DMS53 treated with DMSO at 0.1 percent for 48 hours (cell line): ENCODE data around the gene NES.
A peak's percentile ranks its signal among the peaks of the same experiment; 100 is the strongest.
"Not testable (repeated sequence)": the region's sequence is repeated elsewhere in the genome, so short reads cannot be mapped to it uniquely, and the experiment has no call there.

Experiments
- DNase-seq: peaks from one replicate; lab custom pipeline; 2025; ENCODE audit not compliant: unreplicated experiment; lab: John Stamatoyannopoulos, UW

Gene NES

DNA sequence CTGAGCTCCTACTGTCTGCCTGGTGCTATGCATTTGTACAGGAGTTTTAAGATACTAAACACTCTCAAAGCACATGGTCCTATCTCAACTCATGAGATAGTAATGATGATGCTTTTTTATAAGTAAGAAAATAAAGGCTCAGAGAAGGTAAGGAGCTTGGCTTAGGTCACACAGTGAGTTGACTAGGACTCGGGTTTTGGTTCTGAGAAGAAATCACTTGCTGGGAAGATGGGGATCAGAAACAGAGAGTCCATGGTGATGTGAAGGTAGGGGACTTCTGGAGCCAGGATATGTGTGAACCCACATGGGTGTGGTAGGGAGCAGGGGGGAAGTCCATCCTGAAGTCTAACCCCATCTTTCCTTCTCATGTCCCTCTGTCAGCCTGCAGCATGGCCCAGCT, 31.5 kb downstream of the NES start:
- no peak for DNase-seq

DNA sequence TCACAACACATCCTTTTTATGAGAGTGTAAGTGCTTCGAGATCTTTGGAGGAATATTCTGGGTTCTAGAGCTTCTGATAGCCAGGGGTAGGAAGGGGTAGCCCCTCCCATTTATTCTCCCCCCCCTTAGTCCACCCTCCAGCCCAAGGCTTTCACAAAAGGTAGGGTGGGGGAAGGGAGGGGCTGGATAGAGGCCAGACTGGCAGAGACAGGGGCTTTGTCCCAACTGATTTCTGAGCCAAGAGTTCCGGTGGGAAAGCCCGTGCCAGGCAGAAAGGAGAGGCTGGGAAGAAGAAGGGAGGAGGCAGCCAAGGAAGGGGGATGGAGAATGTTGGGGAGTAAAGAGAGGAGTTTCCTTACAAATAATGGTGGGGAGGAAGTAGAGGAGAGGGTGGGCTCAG, 32.2 kb downstream of the NES start:
- no peak for DNase-seq

DNA sequence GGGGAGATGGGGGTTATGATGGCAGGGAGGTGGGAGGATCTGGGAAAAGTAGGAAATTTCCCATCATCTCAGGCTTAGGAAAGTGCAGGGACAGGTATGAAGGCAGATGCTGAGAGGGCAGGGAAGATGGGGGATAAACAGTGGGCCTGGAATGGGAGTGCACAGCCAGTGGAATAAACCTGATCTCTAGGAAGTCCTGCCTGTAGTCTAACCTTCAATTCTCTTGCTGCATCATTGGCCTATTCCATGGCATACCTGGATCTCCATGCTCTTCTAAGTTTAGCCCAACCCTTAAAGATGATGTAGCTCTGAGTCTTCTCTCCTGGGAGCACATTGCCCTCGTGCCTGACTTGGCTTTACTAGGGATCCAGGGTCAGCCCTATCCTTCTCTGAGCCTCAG, 32.6 kb downstream of the NES start:
- no peak for DNase-seq

DNA sequence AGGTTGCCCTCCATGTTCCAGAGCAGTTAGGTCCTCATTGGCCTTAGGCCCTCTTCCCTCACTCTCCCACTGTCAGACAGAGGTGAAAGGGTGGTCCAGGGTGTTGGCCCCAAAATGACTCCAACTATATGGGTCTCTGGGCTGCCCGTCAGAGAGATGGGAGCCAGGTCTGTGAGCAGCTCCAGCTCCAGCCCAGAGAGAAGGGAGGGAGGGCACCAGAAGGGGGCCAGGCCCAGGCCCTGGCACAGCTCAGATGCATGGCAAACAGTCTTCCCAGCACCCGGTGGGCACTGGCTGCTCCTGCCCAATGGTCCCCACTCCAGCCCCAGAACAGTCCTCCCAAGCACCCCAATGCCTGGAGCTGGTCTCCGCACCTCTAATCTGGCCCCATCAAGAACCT, 33.1 kb downstream of the NES start:
- DNase-seq, result no peak

DNA sequence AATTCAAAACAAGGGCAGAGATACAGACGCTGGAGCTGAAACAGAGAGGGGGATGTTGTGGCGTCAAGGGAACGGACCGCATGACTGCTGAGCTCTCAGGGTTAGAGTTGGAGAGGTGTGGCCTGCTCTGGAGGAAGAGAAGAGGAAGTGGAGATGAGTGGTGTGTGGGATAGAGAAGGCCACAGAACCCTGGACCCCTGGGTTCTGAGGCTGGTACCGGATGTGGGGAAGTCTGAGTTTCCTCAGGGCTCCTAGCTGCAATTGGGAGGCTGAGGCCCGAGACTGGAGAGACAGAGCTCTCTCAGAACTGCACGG, 33.5 kb downstream of the NES start:
- no peak for DNase-seq

DNA sequence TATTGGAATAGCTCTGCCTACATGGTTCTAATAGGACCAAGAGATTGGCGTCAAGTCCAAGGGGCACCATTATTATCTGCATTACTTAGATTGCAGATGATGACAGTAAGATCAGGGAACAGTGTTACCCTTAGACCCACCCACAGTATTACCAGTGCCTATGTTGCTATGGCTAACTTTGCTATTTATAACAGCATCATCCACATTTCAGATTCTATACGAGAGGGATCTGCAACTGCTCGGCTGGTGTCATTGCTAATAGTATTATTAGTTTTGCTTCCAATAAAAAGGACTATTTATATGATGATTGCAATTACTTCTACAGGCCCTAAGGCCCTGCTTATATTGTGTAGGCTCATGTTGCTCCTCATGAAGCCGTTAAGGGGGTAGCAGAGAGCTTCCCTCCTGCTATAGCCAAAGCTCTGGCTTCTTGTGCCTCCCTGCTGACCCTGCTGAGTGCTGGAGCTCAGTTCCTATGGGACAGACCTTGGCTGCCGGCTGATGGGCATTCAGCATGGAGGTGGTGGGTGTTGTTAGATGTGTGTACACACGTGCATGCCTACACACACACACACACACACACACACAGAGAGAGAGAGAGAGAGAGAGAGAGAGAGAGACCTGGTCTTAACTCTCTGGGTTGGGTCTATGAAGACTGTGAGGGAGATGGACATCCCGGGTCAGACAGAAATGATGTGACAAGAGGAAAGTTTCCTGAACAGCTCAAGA, 34.0 kb downstream of the NES start:
- DNase-seq, result no peak

DNA sequence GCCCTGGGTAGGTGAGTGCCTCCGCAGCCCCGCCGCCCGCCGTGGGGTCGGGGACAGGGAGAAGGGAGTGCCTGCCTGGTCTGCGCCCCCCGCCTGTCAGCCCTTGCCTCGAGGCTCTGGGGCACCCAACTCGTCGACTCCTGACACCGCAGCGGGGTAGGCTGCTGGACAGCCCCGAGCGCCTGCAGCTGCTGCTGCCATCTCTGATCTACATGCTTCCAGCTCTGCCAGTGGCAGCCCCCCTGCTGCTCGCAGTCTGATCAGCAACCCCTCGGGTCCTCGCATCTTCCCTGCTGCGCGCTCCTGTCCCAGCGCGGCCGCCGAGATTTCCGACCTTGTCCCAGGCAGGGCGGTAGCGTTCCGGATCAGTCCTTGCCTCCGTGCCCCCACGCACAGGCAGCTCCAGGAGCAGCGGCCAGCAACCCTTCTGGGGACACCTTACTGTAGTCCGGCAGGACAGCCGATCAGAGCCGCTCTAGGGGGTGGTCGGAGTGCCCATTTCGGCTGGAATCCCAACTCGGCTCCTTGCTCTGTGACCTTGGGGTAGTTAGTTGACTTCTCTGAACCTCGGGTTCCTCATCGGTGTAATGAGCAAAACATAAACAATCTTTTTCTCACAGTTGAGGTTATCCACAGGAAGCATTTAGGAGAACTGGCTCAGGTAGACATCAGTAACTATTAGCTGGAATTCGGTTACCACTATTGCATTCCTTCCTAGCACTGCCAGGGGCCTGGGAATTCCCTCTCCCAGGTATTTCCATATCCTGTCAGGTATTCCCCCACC, 34.8 kb downstream of the NES start:
- no peak for DNase-seq

DNA sequence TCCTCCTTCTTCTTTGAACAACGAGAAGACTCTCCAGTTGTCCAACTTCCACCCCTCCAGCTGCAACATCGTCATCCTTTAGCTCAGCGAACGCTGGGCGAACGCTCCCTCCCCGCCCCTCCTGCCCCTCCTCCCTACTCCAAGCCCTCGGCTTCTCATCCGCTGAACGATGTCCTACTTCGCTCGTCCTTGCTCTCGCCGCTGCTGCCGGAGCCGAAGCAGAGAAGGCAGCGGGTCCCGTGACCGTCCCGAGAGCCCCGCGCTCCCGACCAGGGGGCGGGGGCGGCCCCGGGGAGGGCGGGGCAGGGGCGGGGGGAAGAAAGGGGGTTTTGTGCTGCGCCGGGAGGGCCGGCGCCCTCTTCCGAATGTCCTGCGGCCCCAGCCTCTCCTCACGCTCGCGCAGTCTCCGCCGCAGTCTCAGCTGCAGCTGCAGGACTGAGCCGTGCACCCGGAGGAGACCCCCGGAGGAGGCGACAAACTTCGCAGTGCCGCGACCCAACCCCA, 35.4 kb downstream of the NES start, which contains the start of gene BCAN:
Gene BCAN, plus strand, starts transcription at position 357 of the 504 bp plus-strand sequence. CDS start 3,938 bp downstream, outside the sequence.
- DNase-seq, result peak; percentile 46

DNA sequence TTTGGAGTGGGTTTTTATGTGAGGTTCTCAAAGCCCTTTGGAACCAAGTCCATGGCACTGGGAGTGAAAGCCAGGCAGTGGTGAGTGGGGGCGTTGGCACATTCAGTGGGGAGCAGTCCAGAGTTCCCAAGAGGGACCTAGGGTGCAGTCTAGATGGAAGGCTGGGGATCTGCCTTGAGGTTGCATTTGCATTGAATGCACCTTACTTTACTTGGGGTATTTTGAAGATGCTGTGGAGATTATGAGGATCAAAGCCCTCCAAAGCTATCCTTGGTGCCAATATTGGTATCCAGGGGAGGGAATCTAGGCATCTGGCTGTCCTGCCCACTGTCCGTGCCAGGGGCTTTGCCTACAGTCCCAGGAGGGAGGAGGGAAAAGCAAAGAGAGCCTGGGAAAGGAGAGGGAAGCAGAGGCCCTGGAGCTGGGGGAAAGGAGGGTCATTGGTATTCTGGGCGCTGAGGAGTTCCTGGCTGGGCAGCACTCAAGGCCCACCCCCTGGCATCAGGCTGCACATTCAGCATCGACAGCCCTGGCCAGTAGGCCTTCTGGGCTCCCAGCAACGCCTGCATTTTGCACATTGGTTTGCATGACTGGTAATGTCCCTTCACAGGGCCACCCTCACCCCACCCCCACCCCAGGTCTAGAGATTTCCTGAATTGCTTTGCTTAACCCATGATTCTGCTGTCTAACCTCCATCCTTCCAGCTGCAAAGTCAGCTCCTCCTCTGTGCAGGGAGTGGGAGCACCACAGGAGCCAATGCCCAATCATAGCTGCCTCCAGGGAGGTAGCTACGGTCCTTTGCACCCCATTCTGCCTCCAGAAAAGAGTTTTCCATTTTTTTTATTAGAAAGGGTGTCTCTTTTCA, 36.1 kb downstream of the NES start:
- no peak for DNase-seq

DNA sequence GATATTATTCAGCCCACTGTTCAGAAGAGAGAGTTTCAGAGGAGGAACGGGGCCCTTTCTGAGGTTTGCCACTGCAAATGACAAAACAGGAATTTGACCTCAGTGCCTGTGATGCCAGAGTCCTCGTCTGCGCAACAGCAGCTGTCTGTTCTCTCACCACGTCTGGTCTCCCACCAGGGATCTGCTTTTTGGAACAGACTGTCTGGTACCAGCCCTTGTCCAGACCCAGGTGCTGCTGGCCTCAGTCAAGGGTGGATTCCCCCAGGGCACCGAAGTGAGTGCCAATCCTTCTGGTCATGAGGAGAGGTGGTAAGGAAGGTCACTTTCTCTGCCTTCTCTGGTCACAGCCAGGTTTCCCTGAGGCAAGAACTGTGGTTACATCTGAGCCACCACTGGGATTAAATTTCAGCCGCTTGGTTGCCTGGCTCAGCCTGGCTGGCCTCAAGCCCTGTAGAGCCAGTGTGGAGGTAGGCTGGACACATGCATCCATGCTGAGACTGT, 37.6 kb downstream of the NES start:
- DNase-seq, result no peak

DNA sequence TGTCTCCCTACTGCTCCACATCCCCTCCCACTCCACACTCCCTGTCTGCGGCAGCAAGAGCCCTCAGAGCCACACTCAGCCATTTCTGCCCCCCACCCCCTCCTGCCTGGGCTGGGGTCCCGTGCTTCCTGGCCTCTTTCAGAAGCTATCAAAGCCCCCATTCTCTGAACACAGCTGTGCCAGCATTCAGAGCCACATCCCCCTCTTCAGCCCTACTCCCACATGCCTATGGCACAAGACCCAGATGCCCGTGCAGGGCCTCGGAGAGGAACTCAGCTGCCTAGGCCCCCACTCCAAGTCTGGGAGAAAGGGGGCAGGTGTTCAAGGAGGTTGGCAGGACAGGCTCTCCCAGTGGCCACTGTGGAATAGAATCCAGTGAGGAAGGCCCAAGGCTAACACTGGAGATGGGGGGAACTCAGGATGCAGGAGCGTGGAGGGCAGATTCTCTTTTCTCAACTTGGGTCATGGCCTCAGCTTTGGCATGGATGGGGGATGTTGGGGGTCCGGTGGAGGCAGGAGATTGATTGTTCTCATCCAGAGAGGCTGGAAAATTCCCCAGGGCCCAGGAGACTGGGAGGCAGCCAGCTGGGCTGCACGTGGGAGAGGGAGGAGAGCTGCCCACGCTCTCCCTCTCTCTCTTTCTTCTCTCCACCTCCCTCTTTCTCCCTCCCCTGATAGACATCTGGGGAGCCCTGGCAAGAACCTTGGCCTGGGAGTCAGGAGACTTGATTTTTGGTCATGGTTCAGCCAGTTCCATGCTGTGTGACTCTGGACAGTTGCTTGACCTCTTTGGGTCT, 38.8 kb downstream of the NES start:
- DNase-seq, result no peak

DNA sequence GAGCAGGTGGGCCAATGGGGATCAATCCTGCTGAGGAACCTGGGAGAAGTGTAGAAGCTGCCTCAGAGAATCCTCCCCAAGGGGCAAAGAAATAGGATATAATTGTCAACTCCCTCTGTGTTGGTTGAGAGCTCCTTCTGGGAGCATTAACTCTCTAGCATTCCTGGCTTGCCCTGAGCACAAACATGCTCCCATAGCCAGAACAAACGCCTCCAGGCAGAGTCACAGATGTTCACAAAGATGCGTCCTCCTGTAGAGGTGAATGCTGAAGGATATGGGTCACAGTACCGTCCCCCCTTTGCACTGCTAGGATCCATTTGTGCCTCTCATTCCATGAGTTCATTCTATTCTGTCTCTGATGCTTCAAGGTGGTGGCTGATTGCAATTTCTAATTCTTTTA, 44.9 kb downstream of the NES start:
- DNase-seq, result no peak

DNA sequence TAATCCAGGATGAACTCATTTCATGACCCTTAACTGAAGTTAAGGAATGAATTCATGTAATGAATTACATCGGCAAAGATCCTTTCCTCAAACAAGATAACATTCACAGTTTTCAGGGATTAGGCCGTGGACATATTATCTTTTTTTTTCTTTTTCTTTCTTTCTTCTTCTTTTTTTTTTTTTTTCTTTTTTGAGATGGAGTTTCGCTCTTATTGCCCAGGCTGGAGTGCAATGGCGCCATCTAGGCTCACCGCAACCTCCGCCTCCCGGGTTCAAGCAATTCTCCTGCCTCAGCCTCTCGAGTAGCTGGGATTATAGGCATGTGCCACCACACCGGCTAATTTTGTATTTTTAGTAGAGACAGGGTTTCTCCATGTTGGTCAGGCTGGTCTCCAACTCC, 46.1 kb downstream of the NES start:
- DNase-seq, result not testable (repeated sequence)

DNA sequence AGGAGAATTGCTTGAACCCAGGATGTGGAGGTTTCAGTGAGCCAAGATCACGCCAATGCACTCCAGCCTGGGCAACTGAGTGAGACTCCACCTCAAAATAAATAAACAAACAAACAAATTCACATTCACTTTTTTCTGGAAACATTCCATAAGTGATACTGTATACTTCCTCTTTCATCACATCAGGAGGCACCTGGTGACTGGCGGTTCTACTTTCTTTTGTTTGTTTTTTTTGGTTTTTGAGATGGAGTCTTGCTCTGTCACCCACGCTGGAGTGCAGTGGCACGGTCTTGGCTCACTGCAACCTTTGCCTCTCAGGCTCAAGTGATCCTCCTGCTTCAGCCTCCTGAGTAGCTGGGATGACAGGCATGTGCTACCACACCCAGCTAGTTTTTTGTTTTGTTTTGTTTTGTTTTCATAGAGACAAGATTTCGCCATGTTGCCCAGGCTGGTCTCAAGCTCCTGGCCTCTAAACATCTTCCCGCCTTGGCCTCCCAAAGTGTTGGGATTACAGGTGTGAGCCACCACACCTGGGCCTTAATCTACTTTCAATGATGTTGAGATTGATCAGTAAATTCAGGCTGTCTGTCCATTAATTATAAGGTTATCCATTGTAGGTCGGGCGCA, 47.3 kb downstream of the NES start:
- no peak for DNase-seq

DNA sequence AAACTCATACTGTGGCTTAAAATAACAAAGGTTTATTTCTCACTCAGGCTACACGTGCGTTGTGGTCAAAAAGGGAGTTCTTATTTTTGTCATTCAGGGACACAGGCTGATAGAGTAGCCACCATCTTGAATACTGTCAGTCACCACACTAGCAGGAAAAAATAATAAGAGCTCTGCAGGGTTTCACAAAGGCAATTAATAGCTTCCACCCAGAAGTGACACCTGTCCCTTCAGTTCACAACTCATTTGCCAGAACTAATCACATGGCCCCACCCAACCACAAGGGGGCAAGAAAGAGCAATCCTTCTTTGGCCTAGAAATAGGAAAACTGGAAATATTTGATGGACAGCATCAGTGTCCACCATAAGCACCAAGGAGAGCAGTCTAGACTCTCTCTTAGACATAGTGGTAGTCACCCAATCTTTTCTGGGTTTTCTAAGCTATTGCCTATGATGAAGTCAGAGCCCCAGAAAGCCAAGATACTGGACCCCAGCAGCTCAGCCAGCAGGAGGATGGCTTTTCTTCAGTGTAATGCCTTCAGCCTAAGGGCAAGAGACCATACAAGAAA, 49.8 kb downstream of the NES start:
- peak; percentile 85 for DNase-seq

DNA sequence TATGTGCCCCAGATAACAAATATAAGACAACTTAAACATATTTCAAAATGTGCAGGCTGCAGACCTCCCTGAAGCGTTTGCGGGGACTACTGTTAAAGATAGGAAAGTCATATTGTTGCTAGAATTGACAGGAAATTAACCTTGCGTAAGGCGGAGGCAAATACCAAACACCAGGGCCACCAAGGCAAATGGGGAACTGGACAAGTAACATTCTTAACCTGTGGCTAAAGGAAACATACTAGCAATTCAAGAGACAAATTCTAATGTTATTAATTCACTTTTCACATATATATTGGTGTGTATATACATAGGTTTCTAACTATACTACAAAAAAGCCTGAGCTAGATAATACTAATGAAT, 51.1 kb downstream of the NES start:
- DNase-seq, result no peak

DNA sequence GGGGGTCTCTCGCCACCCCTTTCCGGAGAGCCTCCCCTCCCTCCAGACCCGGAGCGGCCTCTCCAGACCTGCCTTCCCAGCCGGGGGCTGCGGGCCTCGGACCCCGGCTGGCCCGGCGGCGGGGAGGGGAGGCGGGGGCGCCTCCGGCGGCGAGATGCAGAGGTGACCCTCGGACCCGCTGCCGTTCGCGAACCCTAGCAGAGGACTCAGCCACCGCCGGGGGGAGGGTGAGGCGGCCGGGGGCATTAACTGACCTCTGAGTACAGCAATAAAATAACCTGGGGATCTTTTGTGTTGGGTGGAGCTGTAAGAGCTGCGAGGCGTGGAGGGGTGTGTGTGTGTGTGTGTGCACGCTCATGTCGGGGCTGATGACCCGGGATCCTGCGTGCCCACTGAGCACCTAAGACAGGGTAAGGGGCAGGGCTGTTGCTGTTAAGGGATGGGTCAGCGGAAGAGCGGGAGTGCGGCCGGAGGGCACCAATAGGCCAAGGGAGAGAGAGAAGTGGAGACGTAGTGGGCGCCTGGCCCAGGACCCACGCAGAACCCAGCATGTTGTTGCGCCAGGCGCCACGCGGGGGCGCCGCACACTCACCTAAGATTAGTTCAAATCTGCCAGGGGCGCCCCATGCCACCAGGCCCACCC, 51.6 kb downstream of the NES start:
- no peak for DNase-seq

DNA sequence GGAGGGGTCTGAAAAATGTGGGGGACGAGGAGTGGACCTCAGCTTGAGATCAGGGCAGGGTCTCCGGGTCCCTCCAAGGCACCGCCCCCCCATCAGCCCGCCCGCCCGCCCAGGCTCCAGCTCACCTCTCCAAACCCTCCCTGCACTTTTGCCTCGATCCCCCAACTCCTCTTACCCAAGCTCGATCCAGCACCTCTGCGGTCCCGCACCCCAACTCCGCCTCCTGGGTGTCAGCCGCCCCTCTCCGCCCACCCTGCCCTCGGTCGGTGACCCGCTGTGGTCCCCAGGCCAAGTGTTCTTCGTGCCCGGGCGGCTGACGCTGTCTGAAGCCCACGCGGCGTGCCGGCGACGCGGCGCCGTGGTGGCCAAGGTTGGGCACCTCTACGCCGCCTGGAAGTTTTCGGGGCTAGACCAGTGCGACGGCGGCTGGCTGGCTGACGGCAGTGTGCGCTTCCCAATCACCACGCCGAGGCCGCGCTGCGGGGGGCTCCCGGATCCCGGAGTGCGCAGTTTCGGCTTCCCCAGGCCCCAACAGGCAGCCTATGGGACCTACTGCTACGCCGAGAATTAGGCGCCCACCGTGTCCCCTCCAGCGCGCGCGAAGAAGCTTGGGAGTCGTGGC, 52.3 kb downstream of the NES start:
- DNase-seq, result no peak
